HG03066 (cell line): ENCODE measurements around the gene ATL2.
"Not testable (repeated sequence)": the region's sequence is repeated elsewhere in the genome, so short reads cannot be mapped to it uniquely, and the experiment has no call there.

Source experiments
- ATAC-seq: cut with Tn5 transposase; IDR thresholded peaks from one replicate; pipeline ENCODE4 v1.9.1; 2021; ENCODE audit warnings: low read depth; ENCODE audit not compliant: unreplicated experiment

Gene ATL2

DNA sequence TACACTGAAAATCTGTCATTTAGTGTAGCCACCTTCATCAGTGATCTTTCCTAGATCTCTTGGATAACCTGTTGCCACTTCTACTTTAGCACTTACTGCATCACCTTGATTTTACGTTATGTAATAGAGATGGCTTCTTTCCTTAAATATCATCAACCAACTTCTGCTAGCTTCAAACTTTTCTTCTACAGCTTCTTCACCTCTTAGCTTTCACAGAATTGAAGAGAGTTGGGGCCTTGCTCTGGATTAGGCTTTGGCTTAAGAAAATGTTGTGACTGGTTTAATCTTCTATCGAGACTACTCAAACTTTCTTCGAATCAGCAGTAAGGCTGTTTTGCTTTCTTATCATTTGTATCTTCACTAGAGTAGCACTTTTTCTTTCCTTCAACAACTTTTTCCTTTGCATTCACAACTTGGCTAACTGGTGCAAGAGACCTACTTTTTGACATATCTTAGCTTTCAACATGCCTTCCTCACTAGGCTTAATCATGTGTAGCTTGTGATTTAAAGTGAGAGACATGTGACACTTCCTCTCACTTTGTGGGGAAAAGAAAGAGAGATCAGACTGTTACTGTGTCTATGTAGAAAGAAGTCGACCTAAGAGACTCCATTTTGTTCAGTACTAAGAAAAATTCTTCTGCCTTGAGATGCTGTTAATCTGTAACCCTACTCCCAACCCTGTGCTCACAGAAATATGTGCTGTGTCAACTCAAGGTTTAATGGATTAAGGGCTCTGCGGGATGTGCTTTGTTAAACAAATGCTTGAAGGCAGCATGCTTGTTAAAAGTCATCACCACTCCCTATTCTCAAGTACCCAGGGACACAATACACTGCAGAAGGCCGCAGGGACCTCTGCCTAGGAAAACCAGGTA, 99.6 kb downstream of the ATL2 start:
- ATAC-seq: no peak

DNA sequence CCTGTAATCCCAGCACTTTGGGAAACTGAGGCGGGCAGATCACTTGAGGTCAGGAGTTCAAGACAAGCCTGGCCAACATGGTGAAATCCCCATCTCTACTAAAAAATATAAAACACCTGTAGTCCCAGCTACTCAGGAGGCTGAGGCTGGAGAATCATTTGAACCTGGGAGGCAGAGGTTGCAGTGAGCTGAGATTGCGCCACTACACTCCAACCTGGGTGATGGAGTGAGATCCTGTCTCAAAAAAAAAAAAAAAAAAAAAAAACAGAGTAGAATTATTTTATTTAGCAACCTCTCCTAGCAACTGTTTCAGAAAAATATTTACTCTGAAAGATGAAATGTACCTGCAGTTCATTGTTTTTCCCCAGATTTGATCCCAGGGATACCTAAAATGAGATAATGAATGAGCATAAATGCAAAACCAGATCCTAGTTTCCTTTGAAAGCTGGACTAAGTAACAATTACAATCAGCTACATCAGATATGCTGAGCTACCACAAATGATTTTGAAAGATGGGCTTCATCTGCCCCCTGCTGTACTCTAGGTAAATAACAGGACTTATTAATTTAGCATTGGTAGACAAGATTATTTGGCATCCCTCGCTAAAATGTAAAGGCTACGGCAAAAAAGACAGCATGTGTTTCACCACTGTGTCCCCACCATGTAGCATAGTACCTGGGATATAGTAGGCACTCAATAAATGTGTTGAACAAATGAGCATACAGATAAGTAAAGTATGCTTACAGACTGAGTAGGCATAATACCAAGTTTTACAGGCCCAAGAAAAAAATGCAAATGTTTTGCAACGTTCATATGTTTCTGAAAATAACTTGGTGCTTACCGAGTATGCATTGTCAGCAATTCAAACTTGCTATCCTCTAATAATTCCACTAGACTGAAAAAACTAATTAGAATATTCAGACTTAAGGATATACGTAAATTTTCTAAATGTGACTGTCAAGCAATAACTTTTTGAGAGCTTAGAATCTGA, 102.5 kb downstream of the ATL2 start:
- ATAC-seq: no peak

GRCh38 chr2:38271697-38272096, 105.4 kb downstream of the ATL2 start:
- ATAC-seq: no peak

DNA sequence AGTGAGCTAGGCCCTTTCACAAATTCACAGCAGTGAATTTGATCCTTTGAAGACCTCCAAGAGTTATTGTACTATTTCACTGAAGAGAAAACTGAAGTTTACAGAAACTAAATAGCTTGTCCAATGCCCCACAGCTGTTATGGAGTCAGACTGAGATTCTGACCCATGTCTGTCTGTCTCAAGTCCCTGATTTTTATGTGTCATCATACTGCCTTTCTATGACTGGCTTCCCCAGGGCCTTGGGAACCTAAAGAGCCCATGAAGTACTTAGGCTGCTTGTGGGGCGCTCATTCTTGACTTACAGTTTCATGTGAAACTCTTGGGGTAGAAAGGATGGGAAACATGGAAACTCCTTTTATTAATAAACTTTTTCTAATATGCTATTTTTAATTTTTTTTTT, 107.7 kb downstream of the ATL2 start:
- ATAC-seq: no peak

DNA sequence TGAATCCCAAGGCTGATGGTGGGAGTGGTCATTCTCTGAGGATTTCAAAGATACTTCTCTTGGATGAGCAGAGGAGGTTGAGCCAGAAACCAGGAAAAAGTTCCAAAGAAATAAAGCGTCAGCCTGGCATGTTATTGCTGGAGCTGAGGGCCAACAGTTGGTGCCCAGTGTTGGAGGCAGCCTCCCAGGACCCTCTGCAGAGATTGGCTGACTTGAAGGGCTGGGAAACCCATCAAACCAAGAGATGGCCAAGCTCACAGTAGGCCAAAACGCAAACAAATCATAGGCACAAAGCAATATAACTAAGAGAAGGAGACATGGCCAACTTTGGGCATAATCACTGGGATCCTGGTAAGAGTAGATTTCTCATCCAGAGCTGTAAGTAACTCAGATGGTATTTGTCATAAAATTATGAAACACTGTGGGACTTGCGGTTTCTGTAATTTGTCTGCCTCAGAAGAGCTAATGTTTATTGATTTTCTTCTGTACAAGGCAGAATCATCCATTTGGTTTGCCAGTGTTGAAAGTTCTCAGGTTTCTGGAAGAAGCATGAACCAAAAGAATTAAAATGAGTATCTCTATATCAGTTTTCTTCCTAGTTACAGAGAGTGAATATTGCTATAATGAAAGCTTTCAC, 108.3 kb downstream of the ATL2 start:
- ATAC-seq: no peak

- ATAC-seq: no peak
These were observed 109.1 kb downstream of the ATL2 start for GRCh38 chr2:38268001-38268400.

DNA sequence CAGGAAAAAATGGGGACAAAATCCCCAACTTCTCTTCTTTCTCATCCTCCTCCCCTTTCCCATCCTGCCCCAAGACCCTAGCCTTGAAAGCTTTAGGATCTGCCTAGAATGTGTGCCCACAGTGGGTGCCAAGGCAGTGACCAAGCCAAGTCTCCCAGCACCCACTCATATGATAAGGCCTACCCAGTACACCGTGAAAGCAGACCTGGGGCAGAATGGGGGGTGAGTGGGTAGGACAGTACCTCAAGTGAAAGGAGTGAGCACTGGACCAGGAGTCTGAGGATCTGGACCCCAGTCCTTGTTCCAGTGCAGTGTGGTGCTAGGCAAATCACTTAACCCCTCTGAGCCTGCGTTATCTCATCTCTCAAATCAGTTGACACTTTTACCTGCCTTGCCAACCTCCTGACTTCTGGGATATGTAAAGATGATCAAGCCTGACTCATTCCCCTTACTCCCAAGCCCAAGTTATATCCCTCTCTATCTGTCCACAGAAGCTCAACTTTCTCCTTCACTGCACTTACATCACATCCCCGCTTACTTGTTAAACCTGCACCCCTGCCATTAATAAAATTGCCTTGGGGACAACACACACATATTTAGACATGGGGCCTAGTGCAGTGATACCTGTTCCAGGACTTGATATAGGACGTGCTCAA, 109.7 kb downstream of the ATL2 start:
- ATAC-seq: no peak

DNA sequence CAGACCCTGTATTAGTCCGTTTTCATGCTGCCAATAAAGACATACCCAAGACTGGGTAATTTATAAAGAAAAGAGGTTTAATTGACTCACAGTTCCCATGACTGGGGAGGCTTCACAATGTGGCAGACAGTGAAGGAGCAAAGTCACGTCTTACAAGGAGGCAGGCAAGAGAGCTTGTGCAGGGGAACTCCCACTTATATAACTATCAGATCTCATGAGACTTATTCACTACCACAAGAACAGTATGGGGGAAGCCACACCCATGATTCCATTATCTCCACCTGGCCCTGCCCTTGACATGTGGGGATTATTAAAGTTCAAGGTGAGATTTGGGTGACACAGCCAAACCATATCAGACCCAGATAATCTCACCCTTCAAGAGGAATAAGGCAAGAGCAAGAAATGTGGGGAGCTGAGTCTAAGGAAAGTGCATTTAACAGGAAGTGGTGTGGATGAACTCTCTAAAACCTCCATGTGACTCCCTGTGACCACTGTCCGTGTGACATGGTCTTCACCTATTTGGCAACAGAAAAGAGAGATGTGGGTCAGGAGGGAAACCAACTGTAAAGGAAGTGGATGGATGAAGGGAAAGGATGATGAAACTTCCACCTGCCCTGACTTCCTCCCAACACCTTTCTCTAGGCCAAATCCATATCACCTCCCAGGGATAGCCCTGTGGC, 110.6 kb downstream of the ATL2 start:
- ATAC-seq: no peak

- ATAC-seq: no peak
These were observed 111.6 kb downstream of the ATL2 start for GRCh38 chr2:38265461-38265860.

DNA sequence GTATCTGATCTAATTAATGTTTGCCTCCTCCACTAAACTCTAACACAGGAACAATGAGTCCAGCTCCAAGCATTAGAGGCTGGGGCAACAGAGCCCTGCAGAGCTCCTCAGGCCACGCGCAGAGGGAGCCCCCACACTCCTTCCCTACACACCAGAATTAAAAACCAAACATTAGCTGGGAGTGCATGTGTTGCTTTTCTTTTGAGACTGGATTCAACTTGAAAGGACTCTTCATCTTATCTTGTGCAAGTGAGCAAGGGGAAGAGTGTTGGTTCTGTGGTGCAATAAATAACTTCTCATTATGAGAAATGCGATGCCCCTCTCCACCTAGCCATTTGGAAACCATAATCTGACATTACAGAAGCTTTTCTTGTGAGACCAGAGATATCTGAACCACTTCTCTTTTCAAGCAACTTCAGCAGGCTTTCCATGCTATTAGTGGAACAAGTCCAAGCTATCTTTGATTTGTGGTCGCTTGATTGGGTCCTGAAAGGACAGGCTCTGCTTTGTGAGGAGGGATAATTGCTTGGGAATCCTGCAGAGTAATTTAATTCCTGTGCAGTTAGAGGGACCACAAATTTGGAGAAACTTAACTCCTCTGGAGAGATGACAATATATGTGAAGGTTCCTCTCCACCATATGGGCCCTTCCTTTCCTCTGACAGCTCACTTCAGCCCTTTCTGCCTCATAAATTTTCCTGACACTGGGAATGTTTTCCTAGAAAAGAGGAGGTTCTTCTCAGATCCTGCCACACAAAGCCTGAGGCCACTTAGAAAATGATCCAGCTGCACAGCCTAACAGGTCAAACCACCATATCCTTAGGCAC, 112.5 kb downstream of the ATL2 start:
- no peak for ATAC-seq

- no peak for ATAC-seq
These were observed 113.8 kb downstream of the ATL2 start for GRCh38 chr2:38263293-38263692.

- no peak for ATAC-seq
These were observed 114.8 kb downstream of the ATL2 start for GRCh38 chr2:38262069-38262871.

DNA sequence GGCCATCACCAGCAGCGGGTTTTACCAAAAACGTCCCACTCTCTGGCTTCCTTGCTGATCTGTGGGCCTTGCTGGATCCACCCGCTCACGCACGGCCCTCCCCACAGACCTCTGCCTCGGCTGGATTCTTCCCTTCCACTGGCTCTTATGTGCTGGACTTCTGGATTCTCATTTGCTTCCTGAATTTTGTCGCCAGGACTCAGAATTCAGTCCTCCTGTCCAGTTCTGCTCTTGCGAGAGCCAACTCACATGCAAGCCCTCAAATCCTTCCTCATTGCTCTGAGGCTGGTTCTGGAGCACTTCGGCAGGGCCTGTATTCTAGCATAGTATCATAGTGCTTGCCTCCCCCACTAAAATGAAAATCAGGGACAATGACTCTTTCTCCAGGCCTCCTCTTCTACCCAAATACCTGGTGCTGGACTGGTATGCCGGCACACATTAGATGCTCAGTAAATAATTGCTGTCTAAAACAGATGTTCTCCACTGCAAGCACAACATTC, 115.5 kb downstream of the ATL2 start:
- no peak for ATAC-seq

DNA sequence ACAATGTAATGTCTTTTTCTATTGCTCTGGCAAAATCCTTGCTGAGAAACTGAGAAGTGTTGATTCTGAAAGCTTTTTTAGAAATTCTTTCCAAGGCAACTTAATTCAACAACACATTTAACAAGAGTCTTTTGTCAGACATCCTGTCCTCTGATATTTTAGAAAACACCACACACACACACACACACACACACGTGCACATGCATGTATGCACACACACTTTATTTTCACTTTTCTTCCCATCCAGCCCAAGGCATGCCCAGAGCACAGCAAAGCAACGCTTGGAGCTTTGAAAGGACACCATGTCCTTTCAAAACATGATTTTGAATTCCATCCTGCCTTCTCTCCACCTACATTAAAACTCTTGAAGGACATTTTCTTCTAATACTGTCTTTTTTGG, 116.1 kb downstream of the ATL2 start:
- no peak for ATAC-seq

- ATAC-seq: no peak
These were observed 116.6 kb downstream of the ATL2 start for GRCh38 chr2:38260469-38260868.

GRCh38 chr2:38259311-38259710, 117.8 kb downstream of the ATL2 start:
- ATAC-seq: no peak

- not testable (repeated sequence) for ATAC-seq
These were observed 119.4 kb downstream of the ATL2 start for GRCh38 chr2:38257680-38258079.

GRCh38 chr2:38256610-38257009, 120.5 kb downstream of the ATL2 start:
- ATAC-seq: no peak
